GM12875 (cell line): ENCODE results near the gene SHQ1.
"Not testable (repeated sequence)": the region's sequence is repeated elsewhere in the genome, so short reads cannot be mapped to it uniquely, and the experiment has no call there.

ENCODE experiments used
- H3K4me3 ChIP-seq: one replicate; pipeline ENCODE4 v1.5.1; 2011; ENCODE audit warnings: low read depth, low read length, control low read depth
- CTCF ChIP-seq: IDR thresholded peaks from 2 replicates; pipeline ENCODE4 v1.5.1; 2011; ENCODE audit warnings: low read depth, mild to moderate bottlenecking, control low read depth, inconsistent platforms, low read length, moderate library complexity, borderline replicate concordance; ENCODE audit not compliant: insufficient read depth

The SHQ1 gene

GRCh38 chr3:72733676-72734075 is 114.6 kb downstream of the SHQ1 start:
- no peak for TF ChIP-seq CTCF
- H3K4me3 ChIP-seq = no peak overlapping the region

- not testable (repeated sequence) for H3K4me3 ChIP-seq
These were observed 115.4 kb downstream of the SHQ1 start for GRCh38 chr3:72732666-72733345.

- no peak for TF ChIP-seq CTCF
- H3K4me3 ChIP-seq = no peak overlapping the region
These were observed 119.2 kb downstream of the SHQ1 start for GRCh38 chr3:72728958-72729467.

GRCh38 chr3:72728329-72728889 is 119.8 kb downstream of the SHQ1 start:
- no peak for TF ChIP-seq CTCF
- no peak overlapping the region for H3K4me3 ChIP-seq

GRCh38 chr3:72727726-72728125 is 120.5 kb downstream of the SHQ1 start:
- no peak for TF ChIP-seq CTCF
- no peak overlapping the region for H3K4me3 ChIP-seq

- H3K4me3 ChIP-seq = no peak overlapping the region
- no peak for TF ChIP-seq CTCF
These were observed 121.1 kb downstream of the SHQ1 start for GRCh38 chr3:72727172-72727571.

- no peak for TF ChIP-seq CTCF
- no peak overlapping the region for H3K4me3 ChIP-seq
These were observed 123.0 kb downstream of the SHQ1 start for GRCh38 chr3:72725229-72725628.
